ENCODE data around the gene IFNA14.
"Not testable (repeated sequence)": the region's sequence is repeated elsewhere in the genome, so short reads cannot be mapped to it uniquely, and the experiment has no call there.

IFNA14 gene

DNA sequence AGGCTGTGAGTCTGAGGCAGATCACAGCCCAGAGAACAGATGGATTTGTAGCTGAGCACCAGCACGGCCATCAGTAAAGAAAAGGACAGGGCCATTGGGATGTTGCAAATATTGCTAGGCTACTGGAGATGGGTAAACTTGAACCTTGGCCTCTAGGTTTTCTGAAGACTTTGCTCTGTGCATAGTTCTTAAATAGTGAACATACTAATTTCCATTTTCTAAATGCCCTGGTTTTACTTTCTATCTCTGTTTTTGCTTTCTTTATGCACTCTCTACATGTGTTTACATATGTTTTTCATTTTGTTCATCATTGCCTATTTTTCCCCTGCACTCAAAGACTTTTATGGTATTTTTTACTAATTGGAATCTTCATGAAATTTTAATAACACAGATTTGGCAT lies 22.6 kb downstream of the IFNA14 start, which contains the start of gene IFNA16:
Gene IFNA16 (minus strand): TSS at position 101 of the 400 bp plus-strand sequence. CDS start 6 bp downstream, at position 95.
- H3K4me3 ChIP-seq (ENCODE audit: low read depth in 1 of 2, low read length in 2 of 2); H3K9me3 ChIP-seq (ENCODE audit: control insufficient read depth in 1 of 2, low read length in 2 of 2); H3K9ac ChIP-seq (ENCODE audit: low read depth in 1 of 2, low read length in 2 of 2); H3K27ac ChIP-seq (ENCODE audit: low read depth, low read length); H3K27me3 ChIP-seq (ENCODE audit: control insufficient read depth in 1 of 2, insufficient read depth in 2 of 2, low read length in 2 of 2); H3K4me1 ChIP-seq (ENCODE audit: control insufficient read depth in 1 of 2, insufficient read depth in 2 of 2, low read length in 2 of 2); H3K36me3 ChIP-seq (ENCODE audit: control insufficient read depth in 1 of 2, insufficient read depth in 2 of 2, low read length in 2 of 2): not testable (repeated sequence)

DNA sequence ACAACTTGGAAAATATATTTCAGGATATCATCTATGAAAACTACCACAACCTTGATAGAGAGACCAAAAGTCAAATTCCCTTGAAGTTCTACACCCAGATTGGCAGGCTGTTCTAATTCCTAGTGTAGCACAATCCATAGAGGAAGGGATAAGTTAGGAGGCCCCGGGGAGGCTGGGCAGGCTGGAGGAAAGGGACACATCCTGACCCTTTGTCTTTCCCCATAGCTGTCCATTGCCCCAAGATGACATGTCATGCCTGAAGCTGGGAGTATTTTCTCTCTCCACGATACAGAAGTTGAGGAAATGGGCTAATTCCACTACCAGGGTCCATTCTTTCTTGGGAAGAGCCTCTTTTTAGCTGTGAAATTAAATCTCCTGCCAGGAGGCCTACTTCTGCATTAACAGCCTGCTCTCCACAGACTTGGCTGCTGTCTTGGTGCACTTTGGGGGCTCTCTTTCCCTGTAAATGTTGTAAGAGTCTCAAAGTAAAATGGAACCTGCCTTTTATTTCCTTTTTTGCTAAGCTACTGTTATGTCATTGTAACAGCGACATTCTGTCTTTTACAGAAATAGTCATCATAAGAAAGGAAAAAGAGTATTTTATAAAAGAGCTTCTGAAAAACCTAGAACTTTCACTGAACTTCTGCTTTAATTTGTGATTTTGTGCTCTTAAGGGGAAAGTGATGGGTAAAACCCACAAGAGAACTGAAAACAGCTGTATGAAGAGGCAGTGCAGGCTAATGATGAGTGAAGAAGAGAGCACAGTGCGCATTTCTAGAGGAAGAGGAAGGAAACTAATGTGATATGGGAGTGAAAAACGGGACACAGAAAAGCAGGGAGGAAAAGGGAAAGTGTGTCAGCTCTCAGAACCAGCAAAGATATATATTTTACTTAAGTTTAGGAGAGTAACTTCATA lies 26.1 kb downstream of the IFNA14 start:
- not testable (repeated sequence) for H3K4me1 ChIP-seq (ENCODE audit: control insufficient read depth in 1 of 2, insufficient read depth in 2 of 2, low read length in 2 of 2); H3K9ac ChIP-seq (ENCODE audit: low read depth in 1 of 2, low read length in 2 of 2); H3K36me3 ChIP-seq (ENCODE audit: control insufficient read depth in 1 of 2, insufficient read depth in 2 of 2, low read length in 2 of 2); H3K9me3 ChIP-seq (ENCODE audit: control insufficient read depth in 1 of 2, low read length in 2 of 2); H3K4me3 ChIP-seq (ENCODE audit: low read depth in 1 of 2, low read length in 2 of 2); H3K27me3 ChIP-seq (ENCODE audit: control insufficient read depth in 1 of 2, insufficient read depth in 2 of 2, low read length in 2 of 2); H3K27ac ChIP-seq (ENCODE audit: low read depth, low read length)

DNA sequence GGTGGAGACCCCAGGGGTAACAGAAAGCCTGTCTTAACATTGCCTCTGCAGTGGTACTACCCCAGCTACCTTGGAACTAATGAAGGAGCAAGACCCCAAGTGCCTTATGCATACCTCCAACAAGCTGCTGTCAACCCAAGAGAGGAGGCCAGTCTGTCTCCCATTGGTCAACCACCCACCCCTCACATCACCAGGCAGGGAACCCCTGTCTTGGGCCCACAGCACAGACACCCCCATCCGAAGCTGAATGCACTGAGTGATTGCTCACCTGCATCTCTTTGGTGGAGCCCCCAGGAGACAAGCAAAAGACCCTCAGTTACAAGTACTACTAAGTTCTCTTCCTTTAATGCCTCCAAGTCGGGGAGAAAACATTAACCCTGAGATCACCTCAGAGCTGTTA lies 27.6 kb downstream of the IFNA14 start:
- not testable (repeated sequence) for H3K36me3 ChIP-seq (ENCODE audit: control insufficient read depth in 1 of 2, insufficient read depth in 2 of 2, low read length in 2 of 2); H3K9ac ChIP-seq (ENCODE audit: low read depth in 1 of 2, low read length in 2 of 2); H3K27me3 ChIP-seq (ENCODE audit: control insufficient read depth in 1 of 2, insufficient read depth in 2 of 2, low read length in 2 of 2); H3K27ac ChIP-seq (ENCODE audit: low read depth, low read length); H3K4me1 ChIP-seq (ENCODE audit: control insufficient read depth in 1 of 2, insufficient read depth in 2 of 2, low read length in 2 of 2); H3K4me3 ChIP-seq (ENCODE audit: low read depth in 1 of 2, low read length in 2 of 2); H3K9me3 ChIP-seq (ENCODE audit: control insufficient read depth in 1 of 2, low read length in 2 of 2)

DNA sequence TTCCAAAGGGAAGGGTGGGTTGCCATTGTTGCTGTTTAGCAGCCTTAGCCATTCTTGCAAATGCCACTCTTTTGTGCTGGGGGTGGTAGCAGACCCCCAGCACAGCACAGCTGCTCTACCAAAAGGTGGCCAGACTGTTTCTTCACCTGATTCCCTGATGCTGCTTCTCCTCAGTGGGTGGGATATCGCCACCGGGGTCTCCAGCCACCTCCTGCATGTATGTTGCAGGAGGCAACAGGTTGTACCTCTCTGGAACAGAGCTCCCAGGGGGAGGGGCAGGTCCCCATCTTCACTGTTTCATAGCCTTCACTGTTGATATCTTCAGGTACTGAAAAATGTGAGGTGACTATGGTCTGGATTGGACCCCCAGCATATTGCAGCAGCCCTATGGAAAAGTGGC lies 29.0 kb downstream of the IFNA14 start:
- not testable (repeated sequence) for H3K4me1 ChIP-seq (ENCODE audit: control insufficient read depth in 1 of 2, insufficient read depth in 2 of 2, low read length in 2 of 2); H3K4me3 ChIP-seq (ENCODE audit: low read depth in 1 of 2, low read length in 2 of 2); H3K27me3 ChIP-seq (ENCODE audit: control insufficient read depth in 1 of 2, insufficient read depth in 2 of 2, low read length in 2 of 2); H3K9ac ChIP-seq (ENCODE audit: low read depth in 1 of 2, low read length in 2 of 2); H3K36me3 ChIP-seq (ENCODE audit: control insufficient read depth in 1 of 2, insufficient read depth in 2 of 2, low read length in 2 of 2); H3K9me3 ChIP-seq (ENCODE audit: control insufficient read depth in 1 of 2, low read length in 2 of 2); H3K27ac ChIP-seq (ENCODE audit: low read depth, low read length)

DNA sequence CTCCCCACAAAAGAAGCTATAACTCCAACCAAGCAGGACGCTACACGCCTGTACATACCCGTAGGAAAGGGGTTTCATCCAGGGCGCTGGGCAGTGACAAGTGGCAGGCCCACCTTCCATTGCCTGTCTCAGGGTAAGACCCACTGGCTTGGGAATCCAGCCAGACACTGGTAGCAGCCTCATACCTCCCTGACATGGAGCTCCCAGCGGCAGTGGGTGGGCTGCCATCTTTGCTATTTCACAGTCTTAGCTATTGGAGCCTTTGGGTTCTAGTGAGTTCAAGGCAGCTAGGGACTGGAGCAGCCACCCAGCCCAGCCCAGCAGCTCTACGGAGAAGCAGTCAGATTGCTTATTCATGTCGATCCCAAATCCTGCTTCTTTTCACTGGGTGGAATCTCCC lies 29.5 kb downstream of the IFNA14 start:
- H3K36me3 ChIP-seq (ENCODE audit: control insufficient read depth in 1 of 2, insufficient read depth in 2 of 2, low read length in 2 of 2) = no peaks in the 10 kb centered on the region
- no peak overlapping the region for H3K9ac ChIP-seq (ENCODE audit: low read depth in 1 of 2, low read length in 2 of 2)
- no peak overlapping the region for H3K4me3 ChIP-seq (ENCODE audit: low read depth in 1 of 2, low read length in 2 of 2)
- H3K9me3 ChIP-seq (ENCODE audit: control insufficient read depth in 1 of 2, low read length in 2 of 2) = no peaks in the 10 kb centered on the region
- H3K27me3 ChIP-seq (ENCODE audit: control insufficient read depth in 1 of 2, insufficient read depth in 2 of 2, low read length in 2 of 2) = no peaks in the 10 kb centered on the region
- no peak overlapping the region for H3K27ac ChIP-seq (ENCODE audit: low read depth, low read length)
- no peaks in the 10 kb centered on the region for H3K4me1 ChIP-seq (ENCODE audit: control insufficient read depth in 1 of 2, insufficient read depth in 2 of 2, low read length in 2 of 2)

DNA sequence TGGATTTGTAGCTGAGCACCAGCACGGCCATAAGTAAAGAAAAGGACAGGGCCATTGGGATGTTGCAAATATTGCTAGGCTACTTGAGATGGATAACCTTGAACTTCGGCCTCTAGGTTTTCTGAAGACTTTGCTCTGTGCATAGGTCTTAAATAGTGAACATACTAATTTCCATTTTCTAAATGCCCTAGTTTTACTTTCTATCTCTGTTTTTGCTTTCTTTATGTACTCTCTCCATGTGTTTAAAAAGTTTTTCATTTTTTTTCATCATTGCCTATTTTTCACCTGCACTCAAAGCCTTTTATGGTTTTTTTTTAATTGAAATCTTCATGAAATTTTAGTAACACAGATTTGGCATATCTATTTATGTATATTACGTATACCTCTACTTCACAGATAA lies 32.8 kb downstream of the IFNA14 start, which contains the start of gene IFNA10:
Gene IFNA10 (minus strand): TSS at position 101 of the 400 bp plus-strand sequence. CDS start 46 bp downstream, at position 55.
- H3K9ac ChIP-seq (ENCODE audit: low read depth in 1 of 2, low read length in 2 of 2); H3K4me3 ChIP-seq (ENCODE audit: low read depth in 1 of 2, low read length in 2 of 2); H3K27me3 ChIP-seq (ENCODE audit: control insufficient read depth in 1 of 2, insufficient read depth in 2 of 2, low read length in 2 of 2); H3K27ac ChIP-seq (ENCODE audit: low read depth, low read length); H3K4me1 ChIP-seq (ENCODE audit: control insufficient read depth in 1 of 2, insufficient read depth in 2 of 2, low read length in 2 of 2); H3K9me3 ChIP-seq (ENCODE audit: control insufficient read depth in 1 of 2, low read length in 2 of 2); H3K36me3 ChIP-seq (ENCODE audit: control insufficient read depth in 1 of 2, insufficient read depth in 2 of 2, low read length in 2 of 2): not testable (repeated sequence)

DNA sequence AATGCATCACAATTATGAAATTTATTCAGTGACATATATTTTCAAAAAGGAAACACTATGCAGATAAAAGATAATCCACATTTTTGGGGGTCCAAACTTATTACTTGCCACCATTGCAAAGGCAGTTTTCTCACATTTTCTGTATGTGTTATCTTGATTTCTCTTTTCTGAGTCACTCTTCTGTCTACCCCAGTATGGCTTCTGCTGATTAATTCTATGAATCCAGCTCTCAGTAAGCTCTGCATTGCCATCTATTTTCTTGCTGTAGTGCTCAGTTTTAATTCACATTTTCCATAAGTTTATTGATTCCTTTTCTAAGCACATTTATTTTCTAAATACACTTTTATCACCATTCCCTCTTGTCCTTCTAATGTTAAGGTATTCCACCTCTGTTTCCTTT lies 34.6 kb downstream of the IFNA14 start:
- Histone ChIP-seq H3K4me3 (ENCODE audit: low read depth in 1 of 2, low read length in 2 of 2) (no peak overlapping the region), H3K27me3 (ENCODE audit: control insufficient read depth in 1 of 2, insufficient read depth in 2 of 2, low read length in 2 of 2) (no peaks in the 10 kb centered on the region)

DNA sequence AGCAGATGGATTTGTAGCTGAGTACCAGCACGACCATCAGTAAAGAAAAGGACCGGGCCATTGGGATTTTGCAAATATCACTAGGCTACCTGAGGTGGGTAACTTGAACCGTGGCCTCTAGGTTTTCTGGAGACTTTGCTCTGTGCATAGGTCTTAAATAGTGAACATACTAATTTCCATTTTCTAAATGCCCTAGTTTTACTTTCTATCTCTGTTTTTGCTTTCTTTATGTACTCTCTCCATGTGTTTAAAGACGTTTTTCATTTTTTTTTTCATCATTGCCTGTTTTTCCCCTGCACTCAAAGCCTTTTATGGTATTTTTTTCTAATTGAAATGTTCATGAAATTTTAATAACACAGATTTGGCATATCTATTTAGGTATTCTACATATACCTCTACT lies 37.7 kb downstream of the IFNA14 start, which contains the start of gene IFNA7:
Gene IFNA7 (minus strand): TSS at position 101 of the 400 bp plus-strand sequence. CDS start 40 bp downstream, at position 61.
- H3K9ac ChIP-seq (ENCODE audit: low read depth in 1 of 2, low read length in 2 of 2); H3K36me3 ChIP-seq (ENCODE audit: control insufficient read depth in 1 of 2, insufficient read depth in 2 of 2, low read length in 2 of 2); H3K4me1 ChIP-seq (ENCODE audit: control insufficient read depth in 1 of 2, insufficient read depth in 2 of 2, low read length in 2 of 2); H3K27ac ChIP-seq (ENCODE audit: low read depth, low read length); H3K27me3 ChIP-seq (ENCODE audit: control insufficient read depth in 1 of 2, insufficient read depth in 2 of 2, low read length in 2 of 2); H3K4me3 ChIP-seq (ENCODE audit: low read depth in 1 of 2, low read length in 2 of 2); H3K9me3 ChIP-seq (ENCODE audit: control insufficient read depth in 1 of 2, low read length in 2 of 2): not testable (repeated sequence)

More for the DNA sequence above, 34.6 kb downstream of the IFNA14 start:
- H3K36me3 ChIP-seq (ENCODE audit: control insufficient read depth in 1 of 2, insufficient read depth in 2 of 2, low read length in 2 of 2) = no peaks in the 10 kb centered on the region
- no peak overlapping the region for H3K27ac ChIP-seq (ENCODE audit: low read depth, low read length)
- no peak overlapping the region for H3K9ac ChIP-seq (ENCODE audit: low read depth in 1 of 2, low read length in 2 of 2)
- no peaks in the 10 kb centered on the region for H3K4me1 ChIP-seq (ENCODE audit: control insufficient read depth in 1 of 2, insufficient read depth in 2 of 2, low read length in 2 of 2)
- H3K9me3 ChIP-seq (ENCODE audit: control insufficient read depth in 1 of 2, low read length in 2 of 2) = no peaks in the 10 kb centered on the region

DNA sequence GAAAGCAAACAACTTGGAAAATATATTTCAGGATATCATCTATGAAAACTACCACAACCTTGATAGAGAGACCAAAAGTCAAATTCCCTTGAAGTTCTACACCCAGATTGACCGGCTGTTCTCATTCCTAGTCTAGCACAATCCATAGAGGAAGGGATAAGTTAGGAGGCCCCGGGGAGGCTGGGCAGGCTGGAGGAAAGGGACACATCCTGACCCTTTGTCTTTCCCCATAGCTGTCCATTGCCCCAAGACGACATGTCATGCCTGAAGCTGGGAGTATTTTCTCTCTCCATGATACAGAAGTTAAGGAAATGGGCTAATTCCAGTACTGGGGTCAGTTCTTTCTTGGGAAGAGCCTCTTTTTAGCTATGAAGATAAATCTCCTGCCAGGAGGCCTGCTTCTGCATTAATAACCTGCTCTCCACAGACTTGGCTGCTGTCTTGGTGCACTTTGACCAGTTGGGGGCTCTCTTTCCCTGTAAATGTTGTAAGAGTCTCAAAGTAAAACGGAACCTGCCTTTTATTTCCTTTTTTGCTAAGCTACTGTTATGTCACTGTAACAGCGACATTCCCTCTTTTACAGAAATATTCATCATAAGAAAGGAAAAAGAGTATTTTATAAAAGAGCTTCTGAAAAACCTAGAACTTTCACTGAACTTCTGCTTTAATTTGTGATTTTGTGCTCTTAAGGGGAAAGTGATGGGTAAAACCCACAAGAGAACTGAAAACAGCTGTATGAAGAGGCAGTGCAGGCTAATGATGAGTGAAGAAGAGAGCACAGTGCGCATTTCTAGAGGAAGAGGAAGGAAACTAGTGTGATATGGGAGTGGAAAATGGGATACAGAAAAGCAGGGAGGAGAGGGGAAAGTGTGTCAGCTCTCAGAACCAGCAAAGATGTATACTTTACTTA lies 44.7 kb downstream of the IFNA14 start:
- H3K9me3 ChIP-seq (ENCODE audit: control insufficient read depth in 1 of 2, low read length in 2 of 2); H3K4me3 ChIP-seq (ENCODE audit: low read depth in 1 of 2, low read length in 2 of 2); H3K36me3 ChIP-seq (ENCODE audit: control insufficient read depth in 1 of 2, insufficient read depth in 2 of 2, low read length in 2 of 2); H3K9ac ChIP-seq (ENCODE audit: low read depth in 1 of 2, low read length in 2 of 2); H3K27ac ChIP-seq (ENCODE audit: low read depth, low read length); H3K27me3 ChIP-seq (ENCODE audit: control insufficient read depth in 1 of 2, insufficient read depth in 2 of 2, low read length in 2 of 2); H3K4me1 ChIP-seq (ENCODE audit: control insufficient read depth in 1 of 2, insufficient read depth in 2 of 2, low read length in 2 of 2): not testable (repeated sequence)

All from duodenal mucosa (tissue), 2 donors.